Stimulated activated CD8-positive, alpha-beta memory T cell treated with anti-CD3 and anti-CD28 coated beads, Interleukin-4, amount 100 ng/mL, for 48 hours (primary cell): ENCODE results near the gene KIF19.
A peak's percentile ranks its signal among the peaks of the same experiment; 100 is the strongest.

Experiments used
- DNase-seq: peaks from one replicate; pipeline ENCODE4 v3.0.0-alpha.2; 2020

Gene KIF19

DNA sequence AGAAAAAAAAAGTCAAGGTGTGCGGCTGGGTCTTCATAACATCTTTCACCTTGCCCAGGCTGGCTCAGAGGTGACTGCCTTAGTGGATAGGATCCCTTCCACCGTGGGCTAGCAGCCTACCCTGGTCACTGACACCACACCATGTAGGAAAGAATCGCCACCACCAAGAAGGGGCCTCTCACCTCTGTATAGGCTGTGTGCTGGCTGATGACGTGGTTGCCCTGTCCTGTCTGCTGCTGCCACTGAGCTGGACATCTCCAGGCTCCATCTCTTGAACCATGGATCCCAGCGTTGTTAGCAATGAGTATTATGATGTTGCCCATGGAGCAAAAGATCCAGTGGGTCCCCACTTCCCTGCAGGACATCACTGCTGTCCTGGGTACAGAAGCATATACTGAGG lies 41.2 kb downstream of the KIF19 start, which contains the start of gene GPR142:
TSS of gene GPR142 (plus strand) at position 301 of the 400 bp plus-strand sequence. CDS start 2,035 bp downstream, outside the sequence.
- DNase-seq, result no peak

DNA sequence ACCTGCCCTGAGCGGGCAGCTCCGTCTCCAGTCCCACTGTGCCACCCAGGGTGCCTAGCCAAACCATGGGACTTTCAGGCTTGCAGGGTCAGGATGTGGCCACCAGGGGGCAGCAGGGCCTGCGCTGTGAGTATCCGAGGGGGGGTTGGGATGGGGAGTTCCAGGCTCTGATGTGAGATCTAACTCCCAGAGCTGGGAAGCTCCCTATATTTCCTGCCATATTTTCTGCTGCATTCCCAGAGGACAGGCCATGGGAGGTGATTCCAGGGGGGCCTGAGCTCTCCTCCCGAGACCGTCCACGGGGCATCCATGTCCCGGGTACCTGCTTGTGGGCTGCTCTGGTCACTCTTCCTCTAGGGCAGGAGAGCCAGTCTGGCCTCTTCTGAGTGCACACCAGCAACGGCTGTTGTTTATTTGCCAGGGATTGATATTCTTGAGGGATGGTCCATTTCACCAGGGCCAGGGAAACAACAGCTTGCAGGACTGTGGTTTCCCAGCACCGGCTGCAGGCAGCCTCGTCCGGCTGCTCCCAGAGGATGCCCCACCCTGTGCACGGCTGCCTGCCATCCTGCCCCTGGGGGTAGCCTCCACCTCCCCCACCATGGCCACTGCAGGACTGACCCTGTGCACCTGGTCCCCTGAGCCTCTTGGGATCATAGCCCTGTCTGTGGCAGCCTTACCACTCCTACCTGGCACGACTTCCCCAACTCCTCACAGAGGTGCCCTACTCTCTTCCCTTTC lies 42.5 kb downstream of the KIF19 start:
- DNase-seq, result peak; percentile 86

DNA sequence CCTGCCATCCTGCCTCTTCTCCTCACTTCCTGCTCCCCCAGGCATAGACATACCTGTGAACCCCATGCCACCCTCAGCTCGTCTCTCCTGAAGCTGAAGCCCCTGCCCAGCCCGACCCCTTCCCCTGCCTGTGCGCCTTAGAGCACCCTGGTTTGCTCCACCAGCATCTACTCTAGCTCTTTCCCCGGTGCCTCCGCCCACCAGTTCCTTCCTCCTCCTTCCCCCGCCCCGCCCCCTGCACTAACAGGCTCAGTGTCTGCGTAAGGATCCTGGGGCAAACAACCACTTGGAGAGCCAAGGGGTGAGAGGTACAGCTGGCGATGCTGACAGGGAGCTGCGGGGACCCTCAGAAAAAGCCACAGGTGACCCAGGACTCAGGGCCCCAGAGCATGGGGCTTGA lies 43.2 kb downstream of the KIF19 start:
- DNase-seq, result peak; percentile 78

DNA sequence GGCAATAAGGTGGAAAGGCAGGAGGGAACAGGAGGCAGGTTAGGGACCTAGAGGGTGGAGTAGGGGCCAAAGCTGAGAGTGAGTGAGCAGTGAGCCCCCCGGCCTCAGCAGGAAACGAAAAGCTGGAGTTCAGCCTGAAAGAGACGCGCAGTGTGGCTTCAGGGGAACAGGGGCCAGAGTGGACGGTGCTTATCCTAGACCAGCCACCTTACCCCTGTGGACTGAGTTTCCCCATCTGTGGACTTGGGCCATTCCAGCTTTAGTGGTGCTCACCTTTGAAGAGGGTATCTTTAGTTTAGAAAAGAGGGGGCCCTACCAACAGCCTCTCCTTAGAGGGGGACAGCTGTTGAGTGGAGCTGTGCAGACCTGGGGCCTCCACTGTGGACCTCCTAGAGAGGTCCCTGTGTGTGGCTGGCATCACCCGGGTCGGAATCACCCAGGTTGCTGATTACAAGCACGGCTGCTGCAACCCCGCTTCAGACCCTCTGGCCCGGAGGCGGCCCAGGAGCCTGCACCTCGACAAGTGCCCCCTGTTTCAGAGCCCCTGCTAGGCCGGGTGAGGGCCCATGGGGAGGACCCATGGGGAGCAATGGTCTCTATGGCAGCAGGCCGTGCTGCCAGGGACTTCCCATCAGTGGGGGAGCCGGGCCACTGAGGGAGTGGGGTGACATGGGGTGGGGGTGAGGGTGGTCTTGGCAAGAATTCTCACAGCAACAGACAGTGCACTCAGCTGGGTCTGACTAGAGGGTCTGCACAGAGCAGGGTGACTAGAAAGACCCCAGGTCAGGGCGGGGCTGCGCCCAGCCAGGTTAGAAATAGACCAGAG lies 43.9 kb downstream of the KIF19 start:
- no peak for DNase-seq

DNA sequence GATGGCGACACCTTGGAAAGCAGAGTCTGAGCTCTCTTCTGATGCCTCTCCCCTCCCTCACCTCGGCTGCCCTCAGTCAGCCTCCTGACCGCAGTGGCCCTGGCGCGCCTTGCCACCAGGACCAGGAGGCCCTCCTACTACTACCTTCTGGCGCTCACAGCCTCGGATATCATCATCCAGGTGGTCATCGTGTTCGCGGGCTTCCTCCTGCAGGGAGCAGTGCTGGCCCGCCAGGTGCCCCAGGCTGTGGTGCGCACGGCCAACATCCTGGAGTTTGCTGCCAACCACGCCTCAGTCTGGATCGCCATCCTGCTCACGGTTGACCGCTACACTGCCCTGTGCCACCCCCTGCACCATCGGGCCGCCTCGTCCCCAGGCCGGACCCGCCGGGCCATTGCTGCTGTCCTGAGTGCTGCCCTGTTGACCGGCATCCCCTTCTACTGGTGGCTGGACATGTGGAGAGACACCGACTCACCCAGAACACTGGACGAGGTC lies 45.7 kb downstream of the KIF19 start:
- DNase-seq, result no peak

DNA sequence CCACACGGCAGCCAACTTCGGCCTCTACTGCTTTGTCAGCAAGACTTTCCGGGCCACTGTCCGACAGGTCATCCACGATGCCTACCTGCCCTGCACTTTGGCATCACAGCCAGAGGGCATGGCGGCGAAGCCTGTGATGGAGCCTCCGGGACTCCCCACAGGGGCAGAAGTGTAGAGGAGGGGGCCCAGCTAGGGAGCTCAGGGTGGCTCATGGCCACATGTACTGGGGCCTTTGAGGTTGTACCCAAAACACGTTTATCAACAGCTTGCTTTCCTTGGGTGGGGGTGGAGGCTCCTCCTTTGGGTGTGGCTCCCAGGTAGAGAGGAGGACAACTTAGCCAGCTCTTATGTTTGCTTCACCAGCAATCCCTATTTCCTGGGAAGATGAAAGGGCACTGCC lies 46.4 kb downstream of the KIF19 start:
- no peak for DNase-seq

DNA sequence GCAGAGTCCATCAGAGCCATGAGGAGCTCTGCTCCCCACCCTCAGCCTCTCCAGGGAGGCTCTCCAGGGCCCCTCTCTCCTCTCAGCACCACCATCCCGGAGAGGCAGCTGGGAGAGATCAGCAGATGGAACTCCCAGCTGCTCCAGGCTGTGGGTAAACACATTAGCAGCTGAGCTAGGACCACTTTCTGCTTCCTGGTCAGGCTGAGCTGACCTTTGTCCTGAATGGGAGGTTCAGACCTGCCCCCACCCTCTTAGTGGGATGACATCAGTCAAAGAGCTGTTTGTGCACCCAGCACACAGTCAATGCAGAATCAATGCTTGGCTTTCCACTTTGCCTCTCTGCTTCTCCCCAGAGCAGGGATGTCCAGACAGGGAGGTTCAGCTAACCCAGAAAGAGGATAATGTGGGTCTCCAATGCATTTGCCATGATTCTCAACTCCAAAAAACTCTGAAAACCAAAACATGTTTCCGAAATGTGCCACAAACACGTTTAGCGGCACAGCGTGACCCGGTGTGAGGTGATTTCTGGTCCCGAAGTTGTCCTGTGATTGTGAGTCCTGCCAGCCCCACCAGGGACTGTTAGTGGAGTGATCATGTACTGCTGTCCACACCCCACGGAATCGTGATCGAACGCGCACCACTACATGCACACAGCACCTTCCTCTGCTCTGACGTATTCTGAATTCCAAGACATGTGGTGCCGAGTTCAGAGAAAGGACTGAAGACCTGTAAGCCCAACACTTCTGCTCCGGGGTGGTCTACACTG lies 48.0 kb downstream of the KIF19 start:
- DNase-seq, result no peak

DNA sequence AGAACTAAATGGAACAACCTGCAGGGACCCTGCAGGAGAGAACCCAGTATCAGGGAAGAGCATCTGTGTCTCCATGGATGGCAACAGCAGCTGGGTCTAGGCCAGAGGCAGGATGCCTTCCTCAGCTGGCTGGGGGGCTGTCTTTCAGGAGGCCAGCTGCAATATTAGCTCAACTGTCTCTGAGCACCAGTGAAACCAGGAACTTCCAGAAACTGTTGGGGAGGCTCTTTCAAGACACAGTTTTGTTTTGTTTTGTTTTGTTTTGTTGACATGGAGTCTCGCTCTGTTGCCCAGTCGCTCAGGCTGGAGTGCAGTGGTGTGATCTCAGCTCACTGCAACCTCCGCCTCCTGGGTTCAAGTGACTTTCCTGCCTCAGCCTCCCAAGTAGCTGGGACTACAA lies 48.8 kb downstream of the KIF19 start:
- DNase-seq, result no peak

DNA sequence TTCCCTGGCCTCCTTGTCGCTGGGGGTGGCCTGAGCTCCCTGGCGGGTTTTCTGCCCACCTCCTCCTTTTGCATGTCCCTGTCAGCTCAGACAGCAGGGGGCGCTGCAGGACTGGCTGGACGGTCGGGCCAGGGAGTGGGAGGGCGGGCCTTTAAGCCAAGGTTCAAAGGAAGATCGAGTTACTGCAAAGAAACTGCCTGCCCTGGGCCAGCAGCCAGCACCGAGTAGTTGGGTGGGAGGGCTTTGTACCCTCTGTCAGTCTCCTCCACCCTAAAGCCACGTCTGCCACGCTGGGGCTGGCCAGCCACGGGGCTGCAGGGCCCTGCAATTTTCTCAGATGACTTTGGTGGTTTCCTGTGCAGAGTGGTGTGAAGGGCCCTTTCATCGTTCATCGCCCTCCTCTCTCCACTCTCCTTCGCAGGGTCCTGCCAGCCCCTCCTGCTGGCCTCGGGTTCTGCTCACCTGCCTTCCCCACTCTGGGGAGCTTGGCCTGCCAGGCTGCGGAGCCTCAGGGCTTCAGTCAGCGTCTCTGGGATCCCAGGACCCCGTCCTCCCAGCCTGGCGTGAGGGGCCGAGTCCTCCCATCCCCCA lies 53.6 kb downstream of the KIF19 start:
- DNase-seq, result peak; percentile 99

DNA sequence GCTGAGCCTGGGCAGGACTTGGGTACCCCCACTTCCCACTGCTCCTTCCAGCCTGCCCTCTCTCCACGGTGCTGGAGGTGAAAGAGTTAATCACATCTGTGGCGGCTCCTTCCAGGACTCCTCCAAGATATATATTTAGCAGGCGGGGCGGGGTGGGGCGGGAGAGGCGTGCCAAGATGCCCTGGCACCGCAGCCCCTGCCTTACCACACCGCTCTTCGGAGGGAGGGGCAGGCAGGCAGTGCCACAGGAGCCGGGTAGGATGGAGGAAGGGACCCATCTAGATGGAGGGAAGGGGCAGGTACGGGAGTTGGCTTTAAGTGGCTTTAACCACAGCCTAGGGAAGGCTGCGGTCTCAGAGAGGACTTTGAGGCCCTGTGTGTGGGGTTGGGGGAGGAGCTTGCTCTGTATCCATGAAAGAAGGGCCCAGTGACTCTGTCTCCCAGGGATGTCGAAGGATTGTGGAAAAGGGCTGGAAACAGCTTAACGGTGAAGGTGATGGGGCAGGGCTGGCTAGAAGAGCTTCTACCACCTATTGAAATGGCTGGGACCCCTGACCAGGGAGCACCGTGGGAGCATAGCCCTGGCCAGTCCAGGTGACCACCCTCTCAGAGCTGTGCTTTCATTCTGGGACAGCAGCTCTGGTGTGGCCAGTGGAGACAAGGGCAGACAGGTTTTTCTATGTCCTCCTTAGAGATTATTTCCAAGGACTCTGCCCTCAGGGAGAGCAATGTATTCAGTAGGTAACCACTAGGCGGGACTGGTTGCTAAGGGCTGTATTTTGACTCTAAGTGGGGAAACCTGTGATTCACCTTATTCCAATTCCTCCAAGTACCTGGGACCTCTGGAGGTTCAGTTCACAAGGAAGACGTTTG lies 54.3 kb downstream of the KIF19 start:
- no peak for DNase-seq

DNA sequence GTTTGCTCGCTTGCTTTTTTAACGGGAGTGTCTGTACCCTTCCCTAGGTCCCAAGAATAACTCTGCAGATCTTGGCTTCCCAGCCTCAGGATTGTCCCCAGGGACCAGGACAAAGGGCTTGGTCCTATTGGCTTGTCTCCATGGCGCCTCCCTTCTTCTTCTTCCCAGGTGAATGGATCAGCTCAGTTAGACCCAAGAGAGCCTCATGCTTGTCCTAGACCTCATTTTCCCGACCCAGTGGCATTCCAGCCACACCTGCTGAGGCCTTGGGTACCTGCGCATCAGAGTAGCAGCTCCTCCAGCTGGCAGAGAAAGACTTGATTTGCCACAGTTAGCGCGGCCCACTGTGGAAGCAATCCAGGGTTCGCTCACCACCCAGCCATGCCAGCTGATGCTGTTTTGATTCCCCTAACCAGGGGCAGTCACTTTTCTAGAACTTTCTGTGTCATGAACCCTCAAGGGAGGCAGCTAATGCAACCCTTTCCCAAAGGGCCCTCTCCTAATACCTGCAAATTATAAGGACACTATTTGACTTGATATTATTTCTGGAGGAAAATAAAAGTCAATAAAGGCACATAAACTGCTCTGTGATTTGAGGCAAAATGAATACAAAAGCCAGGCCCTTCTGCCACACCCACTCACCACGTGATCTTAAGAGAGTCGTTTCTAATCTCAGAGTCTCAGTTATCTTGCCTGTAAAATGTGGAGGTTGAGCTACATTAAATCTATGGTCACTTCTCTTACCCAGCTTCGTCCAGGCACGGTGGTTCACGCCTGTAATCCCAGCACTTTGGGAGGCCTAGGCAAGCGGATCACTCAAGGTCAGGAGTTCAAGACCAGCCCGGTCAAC lies 55.2 kb downstream of the KIF19 start:
- no peak for DNase-seq

DNA sequence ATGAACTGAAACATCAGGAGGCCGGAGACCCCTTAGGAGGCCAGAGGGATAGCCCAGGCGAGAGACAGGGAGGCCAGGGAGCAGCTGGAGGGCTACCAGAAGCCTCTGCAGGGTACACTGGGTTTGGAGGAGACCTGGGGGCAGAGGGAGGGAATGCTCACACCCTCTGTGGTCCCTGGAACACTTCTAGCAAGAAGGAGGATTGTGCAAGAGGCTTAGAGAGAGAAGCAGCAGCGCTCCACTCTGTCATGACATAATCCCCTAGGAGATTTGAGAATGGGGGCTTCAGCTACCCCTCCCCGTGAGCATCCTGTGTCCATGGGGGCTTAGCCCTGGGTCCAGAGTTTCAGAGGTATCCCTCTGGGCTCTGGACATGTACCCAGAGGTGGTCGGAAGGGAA lies 57.1 kb downstream of the KIF19 start:
- no peak for DNase-seq

DNA sequence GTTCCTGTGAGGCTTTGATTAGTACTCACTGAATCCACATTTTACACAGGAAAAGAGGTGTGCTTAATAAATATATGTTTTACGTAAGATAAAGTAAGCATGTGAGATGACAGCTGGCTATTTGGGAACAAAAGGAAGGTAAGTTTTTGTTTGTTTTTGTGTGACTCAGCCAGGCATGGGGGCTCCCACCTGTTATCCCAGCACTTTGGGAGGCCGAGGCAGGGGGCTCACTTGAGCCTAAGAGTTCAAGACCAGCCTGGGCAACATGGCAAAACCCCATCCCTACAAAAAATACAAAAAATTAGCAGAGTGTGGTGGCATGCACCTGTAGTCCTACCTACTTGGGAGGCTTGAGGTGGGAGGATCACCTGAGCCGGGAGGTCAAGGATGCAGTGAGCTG lies 59.2 kb downstream of the KIF19 start:
- no peak for DNase-seq

DNA sequence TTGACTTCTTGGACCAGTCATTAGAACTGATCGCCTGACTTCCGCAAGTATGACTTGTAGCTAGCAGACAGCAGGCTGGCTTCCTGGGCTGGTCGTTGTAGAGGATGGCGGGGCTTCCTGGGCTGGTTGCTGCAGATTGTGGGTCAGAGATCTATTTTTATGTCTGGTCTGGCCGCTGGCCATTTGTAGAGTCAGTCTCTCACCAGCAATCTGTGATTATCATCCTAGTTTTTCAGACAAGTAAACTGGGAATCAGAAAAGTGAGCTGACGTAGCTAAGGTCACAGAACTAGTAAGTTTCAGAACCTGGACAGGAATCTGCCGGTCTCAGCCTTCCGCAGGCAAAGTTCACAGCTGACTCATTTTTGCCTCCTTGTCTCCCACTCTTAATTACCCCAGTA lies 60.4 kb downstream of the KIF19 start:
- DNase-seq, result no peak

DNA sequence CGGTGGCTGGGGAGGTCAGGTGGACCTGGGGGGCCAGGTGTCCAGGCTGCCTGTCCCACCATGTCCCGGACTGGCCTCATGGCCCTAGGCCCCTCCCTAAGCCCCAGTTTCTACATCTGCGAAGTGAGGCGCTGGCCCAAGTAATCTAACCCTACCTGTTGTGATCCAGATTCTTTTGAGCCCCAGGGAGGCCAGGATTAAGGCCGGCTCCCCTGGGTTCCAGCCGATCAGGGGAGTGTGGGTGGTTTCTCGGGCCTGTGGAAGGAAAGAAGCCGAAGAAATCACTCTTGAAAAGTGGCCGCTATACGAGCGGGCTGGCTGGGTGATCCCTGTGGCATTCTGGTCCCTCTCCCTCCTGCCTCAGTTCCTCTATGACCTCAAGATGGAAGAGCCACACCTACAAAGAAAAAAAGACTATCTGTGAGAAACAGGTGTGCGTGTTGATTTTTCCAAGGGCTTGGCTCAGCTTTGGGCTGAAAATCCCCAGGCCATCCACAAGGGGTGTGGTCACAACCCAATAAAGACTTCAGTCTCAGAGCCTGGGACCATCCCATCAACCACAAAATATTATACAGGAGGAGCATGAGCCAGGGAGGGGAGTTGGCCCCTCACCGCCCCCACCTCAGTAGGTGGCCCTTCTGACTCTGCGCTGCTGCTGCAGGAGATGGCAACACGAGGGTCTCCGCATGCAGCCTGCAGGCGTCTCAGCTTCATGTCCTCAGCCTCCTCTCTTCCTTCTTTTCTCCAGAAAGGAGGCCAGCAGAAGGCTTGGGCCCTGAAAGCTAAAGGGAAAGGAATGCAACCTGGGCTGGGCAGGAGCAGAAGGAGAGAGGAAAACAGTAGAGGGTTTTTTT lies 61.6 kb downstream of the KIF19 start:
- DNase-seq, result no peak

DNA sequence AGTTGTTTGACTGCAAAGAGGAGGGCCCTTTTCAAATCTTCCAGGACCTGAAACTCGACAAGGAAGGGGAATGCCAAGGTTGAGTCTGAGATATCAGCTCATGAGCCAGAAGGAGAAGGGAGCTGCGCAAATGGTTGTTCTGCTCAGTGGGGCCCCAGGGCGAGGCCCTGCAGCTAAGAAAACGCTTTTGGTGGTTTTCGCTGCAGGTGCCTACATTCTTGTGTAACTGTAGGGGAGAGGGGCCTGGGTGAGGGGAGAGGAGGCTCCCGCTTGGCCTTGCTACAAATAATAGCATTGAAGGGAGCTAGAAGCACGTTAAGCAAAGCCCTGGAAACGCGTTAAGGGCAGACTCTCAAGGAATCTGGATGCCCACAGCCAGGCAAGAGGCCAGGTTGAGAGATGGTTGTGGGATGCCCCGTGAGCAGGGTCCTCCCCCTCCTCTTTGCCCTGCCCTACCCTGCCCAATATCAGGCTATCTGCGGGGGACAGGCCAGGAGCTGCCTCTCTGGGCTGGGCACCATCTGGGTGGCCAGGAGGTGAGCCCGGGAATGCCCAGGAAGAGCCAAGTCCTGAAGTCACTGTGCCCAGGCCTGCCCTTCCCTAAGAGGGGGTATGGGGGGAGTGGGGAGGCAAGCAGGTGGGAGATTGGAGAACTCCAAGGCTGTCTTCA lies 63.2 kb downstream of the KIF19 start:
- no peak for DNase-seq

DNA sequence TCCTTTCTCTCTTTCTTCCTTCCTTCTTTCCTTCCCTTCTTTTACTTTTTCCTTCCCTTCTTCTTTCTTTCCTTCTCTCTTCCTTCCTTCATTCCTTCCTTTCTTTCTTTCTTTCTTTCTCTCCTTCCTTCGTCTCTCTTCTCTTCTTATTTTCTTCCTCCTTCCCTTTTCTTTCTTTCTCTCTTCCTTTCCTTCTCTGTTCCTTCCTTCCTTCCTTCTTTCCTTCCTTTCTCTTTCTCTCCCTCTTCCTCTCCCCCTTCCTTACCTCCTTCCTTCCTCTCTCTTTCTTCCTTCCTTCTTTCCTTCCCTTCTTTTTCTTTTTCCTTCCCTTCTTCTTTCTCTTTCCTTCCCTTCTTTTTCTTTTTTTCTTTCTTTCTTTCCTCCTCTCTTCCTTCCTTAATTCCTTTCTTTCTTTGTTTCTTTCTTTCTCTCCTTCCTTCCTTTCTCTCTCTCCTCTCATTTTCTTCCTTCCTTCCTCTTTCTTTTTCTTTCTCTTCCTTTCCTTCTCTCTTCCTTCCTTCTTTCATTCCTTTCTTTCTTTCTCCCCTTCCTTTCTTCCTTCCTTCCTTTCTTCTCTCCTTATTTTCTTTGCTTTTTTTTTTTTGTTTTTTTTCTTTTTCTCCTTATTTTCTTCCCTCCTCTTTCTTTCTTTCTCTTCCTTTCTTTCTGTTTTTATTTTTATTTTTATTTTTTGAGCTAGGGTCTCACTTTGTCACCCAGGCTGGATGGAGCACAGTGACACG lies 64.1 kb downstream of the KIF19 start:
- no peak for DNase-seq
